Right atrium auricular region (tissue), 2 donors: ENCODE results near the gene ATRN. TPM values are rescaled to one million over a fixed set of nuclear protein-coding genes. Genes with fewer than 3 reads are reported as not detected.

Experiments used
- DNase-seq: peaks from one replicate; pipeline ENCODE4 v3.0.0-alpha.2; 2019; ENCODE audit warnings: low spot score
- H3K27ac ChIP-seq, 2 donors: fragments of 200-600 bp; sonication (generic); 1 replicate in 1 of 2; 2 replicates in 1 of 2; pipeline ENCODE4 v1.5.1; 2016 to 2019
- H3K27me3 ChIP-seq, 2 donors: fragments of 200-600 bp; sonication (generic); one replicate each; pipeline versions ENCODE4 v1.5.1 to v1.6.0; 2017 to 2019
- H3K36me3 ChIP-seq: fragments of 200-600 bp; sonication (generic); one replicate; pipeline ENCODE4 v1.5.1; 2016
- H3K4me1 ChIP-seq, 2 donors: fragments of 200-600 bp; sonication (generic); one replicate each; pipeline versions ENCODE4 v1.5.1 to v1.6.0; 2017 to 2019
- H3K4me3 ChIP-seq, 2 donors: fragments of 200-600 bp; sonication (generic); 1 replicate in 1 of 2; 2 replicates in 1 of 2; pipeline ENCODE4 v1.5.1; 2017 to 2019; ENCODE audit warnings: mild to moderate bottlenecking in 1 of 2, moderate library complexity in 1 of 2
- H3K9me3 ChIP-seq, 2 donors: fragments of 200-600 bp; sonication (generic); one replicate each; pipeline ENCODE4 v1.5.1; 2019
- CTCF ChIP-seq, 2 donors: fragments of 200-600 bp; sonication (generic); IDR thresholded peaks; one replicate each; pipeline ENCODE4 v1.5.1; 2019; ENCODE audit warnings: antibody characterized with exemption in 2 of 2
- total RNA-seq, 2 donors: library from RNA; depleted of rRNA; stranded (reverse); fragments of >200 nt; gene quantifications; one replicate each; pipeline ENCODE4 v1.1.0, GENCODE V29; 2016

The ATRN gene
- total RNA-seq, 2 donors from 2014 or later, result 22.5 to 28.1 TPM

GRCh38 chr20:3479025-3479424 is 8.2 kb downstream of the ATRN start:
- Histone ChIP-seq H3K27me3 (no peaks in the 10 kb centered on the region), H3K9me3 (no peaks in the 10 kb centered on the region), H3K27ac (no peak overlapping the region), H3K4me3 (no peak overlapping the region), H3K36me3 (no peaks in the 10 kb centered on the region), H3K4me1 (peaks cover 0 to 4% of the 10 kb centered on the region in 2 donors)
- no peak for TF ChIP-seq CTCF (IDR thresholded peaks at IDR 0.05)
- no peak for DNase-seq

- TF ChIP-seq CTCF (IDR thresholded peaks at IDR 0.05), result no peak
- no peaks in the 10 kb centered on the region for H3K36me3 ChIP-seq
- H3K4me3 ChIP-seq, result no peak overlapping the region
- no peaks in the 10 kb centered on the region for H3K27me3 ChIP-seq
- H3K27ac ChIP-seq, result no peak overlapping the region
- no peaks in the 10 kb centered on the region for H3K9me3 ChIP-seq
- no peak for DNase-seq
- H3K4me1 ChIP-seq, result no peaks in the 10 kb centered on the region
Observed at GRCh38 chr20:3479759-3480615, 9.2 kb downstream of the ATRN start.

- no peak for DNase-seq
- H3K4me3 ChIP-seq, result no peak overlapping the region
- peaks cover 0 to 15% of the 10 kb centered on the region in 2 donors for H3K9me3 ChIP-seq
- H3K27ac ChIP-seq, result no peak overlapping the region
- no peaks in the 10 kb centered on the region for H3K27me3 ChIP-seq
- TF ChIP-seq CTCF (IDR thresholded peaks at IDR 0.05), result no peak
- no peaks in the 10 kb centered on the region for H3K36me3 ChIP-seq
- no peaks in the 10 kb centered on the region for H3K4me1 ChIP-seq
Observed at GRCh38 chr20:3483309-3483708, 12.5 kb downstream of the ATRN start.

GRCh38 chr20:3483784-3484183 is 13.0 kb downstream of the ATRN start:
- Histone ChIP-seq H3K9me3 (peaks cover 0 to 15% of the 10 kb centered on the region in 2 donors), H3K4me1 (no peaks in the 10 kb centered on the region), H3K27ac (no peak overlapping the region), H3K36me3 (no peaks in the 10 kb centered on the region), H3K4me3 (no peak overlapping the region), H3K27me3 (no peaks in the 10 kb centered on the region)
- TF ChIP-seq CTCF (IDR thresholded peaks at IDR 0.05), result no peak
- DNase-seq, result no peak

- no peaks in the 10 kb centered on the region for H3K27me3 ChIP-seq
- H3K9me3 ChIP-seq, result peaks cover 0 to 15% of the 10 kb centered on the region in 2 donors
- H3K4me3 ChIP-seq, result no peak overlapping the region
- no peaks in the 10 kb centered on the region for H3K4me1 ChIP-seq
- H3K36me3 ChIP-seq, result no peaks in the 10 kb centered on the region
- no peak overlapping the region for H3K27ac ChIP-seq
- no peak for TF ChIP-seq CTCF (IDR thresholded peaks at IDR 0.05)
- DNase-seq, result no peak
Observed at GRCh38 chr20:3485913-3486312, 15.1 kb downstream of the ATRN start.
